PFSK-1 (cell line): ENCODE measurements around the gene PIK3C2A.

Experiments used
- POLR2AphosphoS5 ChIP-seq: IDR thresholded peaks from 2 replicates; pipeline ENCODE4 v1.6.1; 2012; ENCODE audit warnings: low read depth, mild to moderate bottlenecking, control low read depth, low read length, moderate library complexity
- TF ChIP-seq, protein P1 (sequence below), 2 experiments: IDR thresholded peaks; 2 replicates each; pipeline versions ENCODE4 v1.6.1 to v1.8.0; 2011 to 2012; ENCODE audit warnings: low read depth in 2 of 2, low read length in 2 of 2, control low read depth in 1 of 2, inconsistent platforms in 1 of 2, mild to moderate bottlenecking in 1 of 2, moderate library complexity in 1 of 2; ENCODE audit not compliant: insufficient read depth in 1 of 2

DNA sequence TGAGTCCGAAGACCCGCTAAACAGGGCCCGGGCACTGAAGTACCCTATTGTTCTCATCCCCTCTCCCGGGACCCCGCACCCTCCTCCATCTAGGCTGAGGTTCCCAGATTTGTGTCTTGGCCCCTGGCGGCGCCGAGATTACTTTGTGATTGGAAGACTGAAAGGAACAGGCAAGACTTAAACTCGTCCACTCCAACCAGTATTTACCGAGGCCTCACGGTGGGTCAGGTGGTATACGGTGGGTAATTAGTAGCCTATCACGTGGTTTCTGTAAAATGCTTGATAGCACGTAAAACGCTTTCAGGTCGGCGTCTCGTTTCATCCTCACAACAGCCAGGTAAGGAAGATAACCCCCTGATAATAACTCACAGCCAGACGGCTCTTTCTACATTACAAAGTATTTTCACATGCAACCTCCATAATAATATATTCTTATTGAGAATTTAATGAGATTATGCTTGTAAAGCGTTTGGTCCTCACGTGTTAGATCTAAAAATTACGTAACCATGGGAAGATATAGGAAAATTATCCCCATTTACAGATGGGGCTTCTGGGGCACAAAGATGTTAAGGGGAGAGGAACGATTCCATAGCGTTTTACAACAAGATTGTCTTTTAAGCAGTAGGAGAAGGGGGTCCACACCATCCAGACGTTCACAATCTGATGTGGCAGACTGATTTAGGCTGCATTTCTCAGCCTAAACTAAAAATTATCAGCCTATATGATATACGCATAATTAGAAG, 642 bp upstream of the PIK3C2A start:
- TF ChIP-seq POLR2AphosphoS5 = no peak
- TF ChIP-seq, protein P1, sequence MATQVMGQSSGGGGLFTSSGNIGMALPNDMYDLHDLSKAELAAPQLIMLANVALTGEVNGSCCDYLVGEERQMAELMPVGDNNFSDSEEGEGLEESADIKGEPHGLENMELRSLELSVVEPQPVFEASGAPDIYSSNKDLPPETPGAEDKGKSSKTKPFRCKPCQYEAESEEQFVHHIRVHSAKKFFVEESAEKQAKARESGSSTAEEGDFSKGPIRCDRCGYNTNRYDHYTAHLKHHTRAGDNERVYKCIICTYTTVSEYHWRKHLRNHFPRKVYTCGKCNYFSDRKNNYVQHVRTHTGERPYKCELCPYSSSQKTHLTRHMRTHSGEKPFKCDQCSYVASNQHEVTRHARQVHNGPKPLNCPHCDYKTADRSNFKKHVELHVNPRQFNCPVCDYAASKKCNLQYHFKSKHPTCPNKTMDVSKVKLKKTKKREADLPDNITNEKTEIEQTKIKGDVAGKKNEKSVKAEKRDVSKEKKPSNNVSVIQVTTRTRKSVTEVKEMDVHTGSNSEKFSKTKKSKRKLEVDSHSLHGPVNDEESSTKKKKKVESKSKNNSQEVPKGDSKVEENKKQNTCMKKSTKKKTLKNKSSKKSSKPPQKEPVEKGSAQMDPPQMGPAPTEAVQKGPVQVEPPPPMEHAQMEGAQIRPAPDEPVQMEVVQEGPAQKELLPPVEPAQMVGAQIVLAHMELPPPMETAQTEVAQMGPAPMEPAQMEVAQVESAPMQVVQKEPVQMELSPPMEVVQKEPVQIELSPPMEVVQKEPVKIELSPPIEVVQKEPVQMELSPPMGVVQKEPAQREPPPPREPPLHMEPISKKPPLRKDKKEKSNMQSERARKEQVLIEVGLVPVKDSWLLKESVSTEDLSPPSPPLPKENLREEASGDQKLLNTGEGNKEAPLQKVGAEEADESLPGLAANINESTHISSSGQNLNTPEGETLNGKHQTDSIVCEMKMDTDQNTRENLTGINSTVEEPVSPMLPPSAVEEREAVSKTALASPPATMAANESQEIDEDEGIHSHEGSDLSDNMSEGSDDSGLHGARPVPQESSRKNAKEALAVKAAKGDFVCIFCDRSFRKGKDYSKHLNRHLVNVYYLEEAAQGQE (IDR thresholded peaks at IDR 0.05; ENCODE audit: insufficient read depth in 1 of 2, low read depth in 2 of 2, low read length in 2 of 2) = no peak
